Right atrium auricular region (tissue), 2 donors: ENCODE results near the gene BRICD5. TPM values are rescaled to one million over a fixed set of nuclear protein-coding genes. Genes with fewer than 3 reads are reported as not detected.

Experiments used
- DNase-seq: peaks from one replicate; pipeline ENCODE4 v3.0.0-alpha.2; 2019; ENCODE audit warnings: low spot score
- H3K27ac ChIP-seq, 2 donors: fragments of 200-600 bp; sonication (generic); 1 replicate in 1 of 2; 2 replicates in 1 of 2; pipeline ENCODE4 v1.5.1; 2016 to 2019
- H3K27me3 ChIP-seq, 2 donors: fragments of 200-600 bp; sonication (generic); one replicate each; pipeline versions ENCODE4 v1.5.1 to v1.6.0; 2017 to 2019
- H3K36me3 ChIP-seq: fragments of 200-600 bp; sonication (generic); one replicate; pipeline ENCODE4 v1.5.1; 2016
- H3K4me1 ChIP-seq, 2 donors: fragments of 200-600 bp; sonication (generic); one replicate each; pipeline versions ENCODE4 v1.5.1 to v1.6.0; 2017 to 2019
- H3K4me3 ChIP-seq, 2 donors: fragments of 200-600 bp; sonication (generic); 1 replicate in 1 of 2; 2 replicates in 1 of 2; pipeline ENCODE4 v1.5.1; 2017 to 2019; ENCODE audit warnings: mild to moderate bottlenecking in 1 of 2, moderate library complexity in 1 of 2
- H3K9me3 ChIP-seq, 2 donors: fragments of 200-600 bp; sonication (generic); one replicate each; pipeline ENCODE4 v1.5.1; 2019
- CTCF ChIP-seq, 2 donors: fragments of 200-600 bp; sonication (generic); IDR thresholded peaks; one replicate each; pipeline ENCODE4 v1.5.1; 2019; ENCODE audit warnings: antibody characterized with exemption in 2 of 2
- total RNA-seq, 2 donors: library from RNA; depleted of rRNA; stranded (reverse); fragments of >200 nt; gene quantifications; one replicate each; pipeline ENCODE4 v1.1.0, GENCODE V29; 2016

The BRICD5 gene
- total RNA-seq, 2 donors from 2014 or later: 1.2 to 1.6 TPM

DNA sequence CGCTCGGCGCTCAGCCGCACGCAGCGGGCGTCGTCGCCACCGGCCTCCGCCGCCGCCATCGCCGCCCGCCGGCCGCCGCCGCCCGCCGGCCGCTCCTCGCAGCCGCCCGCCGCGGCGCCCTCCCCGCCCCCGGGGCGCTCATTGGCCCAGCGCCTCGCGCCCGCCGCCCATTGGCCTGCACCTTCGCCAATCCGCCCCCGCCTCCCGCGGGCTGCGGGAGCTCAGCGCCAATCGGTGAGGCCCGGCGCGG is 4.0 kb upstream of the BRICD5 start, which contains the start of gene PGP:
PGP (minus strand) TSS at position 122 of the 250 bp plus-strand sequence; CDS start at position 59, 63 bp downstream.
- Histone ChIP-seq H3K36me3 (peaks cover 3% of the 10 kb centered on the region), H3K27ac (peak within 1 kb of the TSS; percentile 92 to 96), H3K27me3 (no peaks in the 10 kb centered on the region), H3K4me3 (peak within 1 kb of the TSS; percentile 60 to 89), H3K9me3 (no peaks in the 10 kb centered on the region), H3K4me1 (peaks cover 0 to 32% of the 10 kb centered on the region in 2 donors)
- TF ChIP-seq CTCF (IDR thresholded peaks at IDR 0.05): no peak
- no peak for DNase-seq

DNA sequence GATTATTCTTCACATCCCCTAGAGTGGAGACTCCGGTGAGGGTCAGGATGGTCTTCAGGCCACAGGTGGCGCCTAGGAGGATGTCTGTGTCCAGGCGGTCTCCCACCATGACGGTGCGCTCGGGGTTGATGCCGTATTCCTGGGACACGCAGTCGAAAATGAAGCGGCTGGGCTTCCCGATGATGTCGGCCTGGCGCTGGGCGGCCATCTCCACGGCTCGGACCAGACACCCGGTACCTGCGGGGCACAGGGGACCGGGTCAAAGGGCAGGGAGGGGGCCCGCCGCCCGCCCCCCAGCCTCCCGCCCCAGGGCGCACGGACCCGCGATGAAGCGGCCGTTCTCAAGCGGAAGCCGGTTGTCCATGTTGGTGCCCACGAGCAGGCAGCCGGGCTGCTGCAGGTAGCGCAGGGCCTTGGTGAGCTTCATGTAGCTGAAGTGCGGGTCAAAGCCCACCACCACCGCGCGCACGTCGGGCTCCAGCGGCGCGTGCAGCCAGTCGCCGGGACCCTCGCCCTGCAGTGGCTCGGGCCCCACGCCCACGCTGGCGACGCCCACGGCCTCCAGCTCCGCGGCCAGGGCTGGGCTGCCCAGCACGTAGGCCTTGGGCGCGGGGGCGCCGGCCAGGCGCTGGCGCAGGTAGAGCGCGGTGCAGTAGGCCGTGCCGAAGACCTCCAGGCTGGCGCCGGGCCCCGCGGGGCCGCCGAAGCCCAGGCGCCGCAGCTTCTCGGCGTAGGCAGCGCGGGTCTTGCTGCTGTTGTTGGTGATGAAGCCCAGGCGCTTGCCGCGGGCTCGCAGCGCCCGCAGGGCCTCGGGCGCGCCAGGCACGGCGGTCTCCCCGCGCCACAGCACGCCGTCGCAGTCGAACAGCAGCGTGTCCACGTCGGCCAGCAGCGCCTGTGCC is 3.4 kb upstream of the BRICD5 start:
- DNase-seq: no peak
- Histone ChIP-seq H3K36me3 (peaks cover 9% of the 10 kb centered on the region), H3K27ac (peak overlapping the region; percentile 85), H3K4me1 (peaks cover 0 to 32% of the 10 kb centered on the region in 2 donors), H3K9me3 (no peaks in the 10 kb centered on the region), H3K4me3 (peak overlapping the region; percentile 60 to 89), H3K27me3 (no peaks in the 10 kb centered on the region)
- TF ChIP-seq CTCF (IDR thresholded peaks at IDR 0.05): no peak

DNA sequence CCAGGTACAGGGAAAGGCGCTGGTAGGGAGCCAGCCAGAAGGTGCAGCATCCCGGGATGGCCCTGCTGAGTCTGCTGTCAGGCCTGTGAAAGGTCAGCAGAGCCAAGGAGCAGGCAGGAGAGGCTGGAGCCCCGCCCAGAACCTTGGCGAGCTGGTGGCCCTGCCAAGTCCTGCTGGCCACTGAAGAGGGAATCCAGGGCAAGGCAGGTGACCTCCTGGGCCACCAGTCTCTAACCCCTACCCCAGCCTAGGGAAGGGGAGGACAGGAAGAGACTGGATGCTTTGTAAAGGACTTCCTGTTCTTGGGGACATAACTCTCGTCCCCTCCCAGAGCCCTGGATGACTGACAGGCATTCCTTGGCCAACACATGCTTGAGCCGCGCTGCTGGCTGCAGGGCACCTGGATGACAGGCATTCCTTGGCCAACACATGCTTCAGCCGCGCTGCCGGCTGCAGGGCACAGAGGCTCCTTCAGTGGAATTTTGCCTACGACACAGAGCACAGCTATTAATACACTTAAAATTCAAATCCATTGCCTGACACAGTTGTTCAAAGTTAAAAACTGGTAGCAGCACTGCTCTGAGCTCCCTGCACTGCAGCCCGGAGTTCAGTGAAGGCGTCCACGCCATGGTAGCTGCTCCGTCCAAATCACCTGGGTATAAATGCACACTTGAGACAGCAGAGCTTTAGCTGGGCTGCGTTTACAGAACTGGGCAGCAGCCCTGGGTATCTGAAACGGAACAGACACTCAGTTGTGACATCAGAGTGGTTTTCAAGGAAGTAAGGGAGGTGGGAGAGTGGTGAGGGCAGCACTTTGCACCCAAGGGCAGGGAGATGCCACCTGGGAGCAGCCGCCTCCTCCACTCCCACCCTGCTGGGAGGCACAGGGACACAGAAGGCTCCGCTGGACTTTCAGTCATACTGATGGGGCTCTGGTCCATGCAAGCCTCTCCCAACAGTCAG is 2.0 kb upstream of the BRICD5 start:
- no peak for TF ChIP-seq CTCF (IDR thresholded peaks at IDR 0.05)
- Histone ChIP-seq H3K36me3 (peaks cover 23% of the 10 kb centered on the region), H3K27me3 (no peaks in the 10 kb centered on the region), H3K4me3 (peak overlapping the region; percentile 60 to 89), H3K4me1 (peaks cover 0 to 32% of the 10 kb centered on the region in 2 donors), H3K9me3 (no peaks in the 10 kb centered on the region), H3K27ac (peak overlapping the region; percentile 85)
- no peak for DNase-seq

DNA sequence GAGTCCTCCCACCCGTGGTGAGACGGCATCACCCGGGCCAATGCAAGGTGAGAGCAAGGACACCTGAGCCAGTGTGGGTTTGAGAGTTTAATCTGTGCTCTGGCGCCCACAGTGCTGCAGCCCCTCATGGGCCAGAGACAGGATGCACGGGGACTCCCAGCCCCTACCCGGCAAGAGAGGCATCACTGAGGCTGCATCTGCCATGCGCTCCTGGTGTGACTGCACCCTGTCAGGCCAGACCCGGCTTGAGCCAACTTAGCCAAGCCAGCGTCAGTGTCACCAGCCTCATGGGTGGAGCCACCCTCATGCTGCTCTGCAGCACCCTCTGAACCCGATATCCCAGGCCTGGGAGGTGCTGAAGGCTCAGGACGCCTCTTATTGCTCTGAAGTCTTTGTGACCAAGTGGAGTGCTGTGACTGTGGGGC is 1.3 kb upstream of the BRICD5 start:
- peaks cover 0 to 32% of the 10 kb centered on the region in 2 donors for H3K4me1 ChIP-seq
- no peak overlapping the region for H3K4me3 ChIP-seq
- peak overlapping the region; percentile 85 for H3K27ac ChIP-seq

DNA sequence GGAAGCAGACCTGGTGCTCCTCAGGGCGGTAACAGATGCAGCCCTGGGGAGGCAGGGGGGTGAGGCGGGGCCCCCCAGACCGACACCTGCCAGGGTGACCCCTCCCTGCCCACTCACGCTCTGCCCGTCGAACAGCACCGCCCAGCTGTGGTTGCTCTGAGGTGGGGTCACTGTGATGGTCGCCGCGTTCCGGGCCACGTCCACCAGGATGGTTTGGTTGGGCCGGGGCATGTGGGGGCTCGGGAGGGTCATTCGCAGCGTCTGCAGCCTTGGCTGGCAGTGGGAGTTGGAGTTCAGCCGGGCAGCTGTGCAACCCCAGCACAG is 692 bp downstream of the BRICD5 start:
- peaks cover 30% of the 10 kb centered on the region for H3K36me3 ChIP-seq
- H3K9me3 ChIP-seq: no peaks in the 10 kb centered on the region
- peaks cover 0 to 37% of the 10 kb centered on the region in 2 donors for H3K4me1 ChIP-seq
- no peak overlapping the region for H3K4me3 ChIP-seq
- H3K27me3 ChIP-seq: no peaks in the 10 kb centered on the region
- TF ChIP-seq CTCF (IDR thresholded peaks at IDR 0.05): no peak
- H3K27ac ChIP-seq: no peak overlapping the region
- no peak for DNase-seq

More for the DNA sequence above, 1.3 kb upstream of the BRICD5 start:
- Histone ChIP-seq H3K27me3 (no peaks in the 10 kb centered on the region), H3K9me3 (no peaks in the 10 kb centered on the region), H3K36me3 (peaks cover 29% of the 10 kb centered on the region)
- TF ChIP-seq CTCF (IDR thresholded peaks at IDR 0.05): no peak
- no peak for DNase-seq
